Endothelial cell of umbilical vein (primary cell): ENCODE data around the gene DAB1. TPM values are rescaled to one million over a fixed set of nuclear protein-coding genes. Genes with fewer than 3 reads are reported as not detected.

Experiments
- BruUV-seq: library from RNA; stranded (reverse); fragments of 400-500 nt; replicated peaks from 2 replicates; lab custom pipeline; 2021; lab: Mats Ljungman, UMichigan
- CTCF ChIA-PET: fragments of 300-600, 350-600 bp; sonication (Branson Sonifier 250); formaldehyde crosslinking; loops from one replicate; lab custom pipeline; 2021; ENCODE audit warnings: antibody characterized with exemption, inconsistent platforms; lab: Charles Lee
- POLR2A ChIA-PET: fragments of 300-600, 350-600 bp; sonication (Branson Sonifier 250); formaldehyde crosslinking; loops from one replicate; lab custom pipeline; 2021; ENCODE audit warnings: antibody characterized with exemption, inconsistent platforms; lab: Charles Lee
- DNase-seq: peaks from one replicate; pipeline ENCODE4 v3.0.0-alpha.2; 2011; ENCODE audit warnings: low read depth, low spot score
- FAIRE-seq: peaks from 2 replicates; lab custom pipeline; 2011; peaks lifted over from hg19 to GRCh38; lab: Jason Lieb, UNC
- H2AFZ ChIP-seq: 2 replicates; pipeline ENCODE4 v1.6.0; 2012; ENCODE audit warnings: low read depth, low read length, control low read depth, inconsistent platforms
- H3K27ac ChIP-seq: 2 replicates; pipeline ENCODE4 v1.5.1; 2011; ENCODE audit warnings: low read depth, mild to moderate bottlenecking, control low read depth, low read length, moderate library complexity; ENCODE audit not compliant: insufficient read depth
- H3K27me3 ChIP-seq, 2 experiments: 2 replicates each; pipeline versions ENCODE4 v1.6.0 to v1.6.1; 2011; ENCODE audit warnings: low read length in 2 of 2, mixed read lengths in 1 of 2; ENCODE audit not compliant: control insufficient read depth in 2 of 2, insufficient read depth in 2 of 2
- H3K36me3 ChIP-seq, 2 experiments: 2 replicates in 1 of 2; 3 replicates in 1 of 2; pipeline ENCODE4 v1.5.1; 2011; ENCODE audit warnings: low read length in 2 of 2, mild to moderate bottlenecking in 1 of 2, moderate library complexity in 1 of 2; ENCODE audit not compliant: control insufficient read depth in 2 of 2, insufficient read depth in 2 of 2; ENCODE audit errors: extremely low read depth in 1 of 2
- H3K4me1 ChIP-seq: 3 replicates; pipeline ENCODE4 v1.5.1; 2011; ENCODE audit warnings: mild to moderate bottlenecking, low read length; ENCODE audit not compliant: control insufficient read depth, insufficient read depth; ENCODE audit errors: extremely low read depth
- H3K4me2 ChIP-seq: 2 replicates; pipeline ENCODE4 v1.6.1; 2011; ENCODE audit warnings: low read length, control low read depth, mixed read lengths; ENCODE audit not compliant: insufficient read depth
- H3K4me3 ChIP-seq, 3 experiments: fragments of 200-600 bp in 1 of 3; sonication (generic), shearing (Covaris generic) in 1 of 3; replicated peaks in 1 of 3; 2 replicates each; pipeline ENCODE4 v1.5.1; 2011 to 2016; ENCODE audit warnings: control low read depth in 3 of 3, low read length in 3 of 3, mild to moderate bottlenecking in 2 of 3, inconsistent platforms in 1 of 3, low read depth in 1 of 3, moderate library complexity in 1 of 3; ENCODE audit not compliant: insufficient read depth in 1 of 3
- H3K79me2 ChIP-seq: 2 replicates; pipeline ENCODE4 v1.6.0; 2012; ENCODE audit warnings: low read length, inconsistent platforms; ENCODE audit not compliant: control insufficient read depth, insufficient read depth
- H3K9ac ChIP-seq: replicated peaks from 2 replicates; pipeline ENCODE3; 2011; ENCODE audit warnings: low read length, control low read depth; ENCODE audit not compliant: insufficient read depth; ENCODE audit errors: extremely low read depth
- H3K9me1 ChIP-seq: replicated peaks from 3 replicates; pipeline ENCODE4 v1.6.0; 2011; ENCODE audit warnings: mild to moderate bottlenecking, low read length; ENCODE audit not compliant: control insufficient read depth, insufficient read depth; ENCODE audit errors: extremely low read depth
- H3K9me3 ChIP-seq: replicated peaks from 2 replicates; pipeline ENCODE4 v1.5.1; 2012; ENCODE audit warnings: low read length, inconsistent platforms; ENCODE audit not compliant: control insufficient read depth, insufficient read depth
- H4K20me1 ChIP-seq: replicated peaks from 2 replicates; pipeline ENCODE3; 2011; ENCODE audit warnings: mild to moderate bottlenecking, low read length; ENCODE audit not compliant: control insufficient read depth, insufficient read depth; ENCODE audit errors: extremely low read depth
- CTCF ChIP-seq, 2 donors: IDR thresholded peaks; 1 replicate in 1 of 2; 2 replicates in 1 of 2; pipeline ENCODE4 v1.5.1; 2011; ENCODE audit warnings: low read length in 2 of 2, mild to moderate bottlenecking in 2 of 2, moderate library complexity in 2 of 2, control low read depth in 1 of 2, inconsistent platforms in 1 of 2, low read depth in 1 of 2; ENCODE audit not compliant: insufficient read depth in 1 of 2; ENCODE audit errors: extremely low read depth in 1 of 2
- EZH2 ChIP-seq: IDR thresholded peaks from 2 replicates; pipeline ENCODE4 v1.6.1; 2012; ENCODE audit warnings: borderline replicate concordance, low read depth, mild to moderate bottlenecking, moderate library complexity, low read length, inconsistent platforms; ENCODE audit not compliant: severe bottlenecking
- FOS ChIP-seq: IDR thresholded peaks from 2 replicates; pipeline ENCODE4 v1.6.1; 2011; ENCODE audit warnings: mild to moderate bottlenecking, low read length, moderate library complexity, borderline replicate concordance; ENCODE audit not compliant: insufficient read depth
- GATA2 ChIP-seq: IDR thresholded peaks from 2 replicates; pipeline ENCODE4 v1.7.0; 2011; ENCODE audit warnings: low read depth, mild to moderate bottlenecking, moderate library complexity, mixed read lengths, low read length; ENCODE audit not compliant: insufficient read length, insufficient read depth
- JUN ChIP-seq: IDR thresholded peaks from 2 replicates; pipeline ENCODE4 v1.6.1; 2011; ENCODE audit warnings: borderline replicate concordance, low read depth; ENCODE audit not compliant: insufficient read length, insufficient read depth
- MAX ChIP-seq: IDR thresholded peaks from 2 replicates; pipeline ENCODE4 v1.6.1; 2011; ENCODE audit not compliant: insufficient read depth, insufficient read length
- MYC ChIP-seq: IDR thresholded peaks from one replicate; pipeline ENCODE4 v1.6.1; 2011; ENCODE audit warnings: mild to moderate bottlenecking, low read depth, low read length
- POLR2A ChIP-seq: IDR thresholded peaks from 2 replicates; pipeline ENCODE4 v1.6.1; 2012; ENCODE audit warnings: low read depth, mild to moderate bottlenecking, control low read depth, low read length
- POLR2AphosphoS5 ChIP-seq: IDR thresholded peaks from 2 replicates; pipeline ENCODE4 v1.6.1; 2012; ENCODE audit warnings: low read depth, mild to moderate bottlenecking, control low read depth, low read length, moderate library complexity; ENCODE audit not compliant: insufficient read depth
- dilution Hi-C: fragments of 300-500 bp; cut with MboI; formaldehyde crosslinking; loops from one replicate; pipeline ENCODE4 v1.15.0; 2019; ENCODE audit warnings: low sequenced_read_pairs; ENCODE audit not compliant: extremely low pct_ligation_motif_present
- intact Hi-C: fragments of 100-400 bp; cut with micrococcal nuclease; formaldehyde crosslinking; loops from one replicate; pipeline ENCODE4 v1.10.0; 2022
- polyA plus RNA-seq, 4 experiments: library from polyadenylated mRNA; depleted of rRNA in 3 of 4; stranded (reverse) in 3 of 4; unstranded in 1 of 4; fragments of >200 nt; gene quantifications; 2 replicates each; pipeline versions ENCODE4 v1.2.1 to v1.2.3, GENCODE V29; 2011 to 2012; ENCODE audit warnings: missing spikeins in 1 of 4
- total RNA-seq: library from RNA; stranded (reverse); gene quantifications from 2 replicates; pipeline ENCODE4 v1.2.3, GENCODE V29; 2021

Gene DAB1
- total and polyA plus RNA-seq, 2 donors (not counting 3 experiments of a cell fraction or from before 2014, with no cell fraction given) = not detected

GRCh38 chr1:57195436-57195941 is 228.4 kb downstream of the DAB1 start:
- no peaks in the 10 kb centered on the region for H3K9me3 ChIP-seq
- POLR2A ChIA-PET = no interaction called here
- no peak overlapping the region for H3K4me3 ChIP-seq
- no peak for DNase-seq
- no peaks in the 10 kb centered on the region for H3K36me3 ChIP-seq
- H3K27me3 ChIP-seq = no peaks in the 10 kb centered on the region
- dilution Hi-C loops (no loop called here), intact Hi-C loops (no loop called here)
- CTCF ChIA-PET = no interaction called here
- no peak overlapping the region for H3K4me2 ChIP-seq
- no peak overlapping the region for H2AFZ ChIP-seq
- TF ChIP-seq POLR2A (no peak), MYC (no peak), FOS (no peak), EZH2 (no peak), CTCF (IDR thresholded peaks at IDR 0.05; ENCODE audit: extremely low read depth in 1 of 2, insufficient read depth in 1 of 2, low read depth in 1 of 2, low read length in 2 of 2) (no peak), GATA2 (no peak)
- H3K4me1 ChIP-seq = no peaks in the 10 kb centered on the region
- H3K9ac ChIP-seq = no peak overlapping the region
- no peak for FAIRE-seq
- no peaks in the 10 kb centered on the region for H4K20me1 ChIP-seq
- no peaks in the 10 kb centered on the region for H3K79me2 ChIP-seq
- H3K27ac ChIP-seq = no peak overlapping the region
- H3K9me1 ChIP-seq = no peaks in the 10 kb centered on the region
- BruUV-seq = no TSS peak

GRCh38 chr1:57192222-57192621 is 231.6 kb downstream of the DAB1 start:
- Histone ChIP-seq H3K4me3 (no peak overlapping the region), H3K27me3 (no peaks in the 10 kb centered on the region), H3K9me1 (no peaks in the 10 kb centered on the region), H3K4me2 (no peak overlapping the region), H4K20me1 (no peaks in the 10 kb centered on the region), H3K9me3 (no peaks in the 10 kb centered on the region), H3K79me2 (no peaks in the 10 kb centered on the region), H2AFZ (no peak overlapping the region), H3K36me3 (no peaks in the 10 kb centered on the region), H3K4me1 (no peaks in the 10 kb centered on the region), H3K27ac (no peak overlapping the region), H3K9ac (no peak overlapping the region)
- dilution Hi-C loops (no loop called here), intact Hi-C loops (no loop called here)
- ChIA-PET POLR2A (no interaction called here), CTCF (no interaction called here)
- no TSS peak for BruUV-seq
- TF ChIP-seq POLR2A = no peak
- TF ChIP-seq MYC = no peak
- TF ChIP-seq MAX = no peak
- no peak for TF ChIP-seq POLR2AphosphoS5
- TF ChIP-seq GATA2 = no peak
- TF ChIP-seq JUN = no peak
- TF ChIP-seq FOS = no peak
- no peak for TF ChIP-seq CTCF (IDR thresholded peaks at IDR 0.05; ENCODE audit: extremely low read depth in 1 of 2, insufficient read depth in 1 of 2, low read depth in 1 of 2, low read length in 2 of 2)
- TF ChIP-seq EZH2 = no peak
- FAIRE-seq (no peak), DNase-seq (no peak)
